ENCODE data around the gene KCNIP4.

DNA sequence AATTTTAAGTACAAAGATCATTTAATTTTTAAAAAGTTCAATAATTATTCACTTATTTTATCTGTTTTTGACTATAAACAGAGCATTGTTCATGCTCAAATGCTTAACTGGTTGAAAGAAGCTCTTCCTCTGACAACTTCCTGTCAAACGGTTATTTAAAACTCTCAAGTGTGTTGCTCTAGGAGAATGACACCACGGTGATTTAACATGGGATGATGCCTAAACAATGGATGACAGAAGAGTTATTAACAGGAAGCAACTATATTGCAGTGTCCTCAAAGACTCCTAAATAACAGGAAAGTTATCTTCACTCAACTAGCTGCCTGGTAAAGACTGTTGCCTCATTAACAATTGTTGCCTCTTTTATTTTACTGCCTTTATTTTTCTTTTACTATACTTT, 738.7 kb downstream of the KCNIP4 start:
- TF ChIP-seq CTCF (IDR thresholded peaks at IDR 0.05; ENCODE audit: insufficient read depth, low read length) (no peak), POLR2AphosphoS5 (IDR thresholded peaks at IDR 0.05; ENCODE audit: low read depth) (no peak)

Data from HL-60 (cell line).